ENCODE measurements around the gene KIF25. TPM values are rescaled to one million over a fixed set of nuclear protein-coding genes. Genes with fewer than 3 reads are reported as not detected.
"Not testable (repeated sequence)": the region's sequence is repeated elsewhere in the genome, so short reads cannot be mapped to it uniquely, and the experiment has no call there.

Gene KIF25
- total RNA-seq, 1 experiment from 2014 or later: 0.39 TPM

DNA sequence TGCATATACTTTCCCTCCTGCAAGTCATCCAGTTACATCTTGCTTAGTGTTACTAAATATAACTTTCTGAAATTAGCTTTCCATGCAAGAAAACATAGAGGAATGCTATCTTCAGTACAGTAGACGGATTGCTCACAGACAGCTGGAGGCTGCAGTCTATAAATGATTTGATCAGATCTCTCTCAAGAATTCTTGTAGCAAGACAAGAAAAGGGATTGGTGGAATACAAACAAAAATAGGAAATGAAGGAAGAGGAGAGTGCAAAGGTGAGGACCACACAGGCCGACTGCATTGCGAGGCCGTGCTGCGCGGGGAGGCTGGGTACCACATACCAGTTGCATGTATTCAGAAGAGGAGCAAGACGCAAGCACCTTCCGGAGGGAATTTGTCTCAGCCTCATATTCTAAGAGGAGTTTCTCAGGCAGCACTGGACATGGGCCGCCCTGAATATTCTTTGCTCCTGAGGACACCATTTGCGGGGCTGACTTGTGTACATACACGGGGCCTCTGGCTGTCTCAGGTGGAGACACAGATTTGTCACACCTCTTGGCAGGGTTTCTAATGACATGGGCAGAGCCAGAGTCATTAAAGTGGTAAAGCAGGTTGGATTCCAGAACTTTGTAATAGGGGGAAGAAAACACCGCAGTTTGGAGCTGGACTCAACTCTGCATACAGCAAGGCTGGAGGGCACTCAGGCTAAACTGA is 22.7 kb upstream of the KIF25 start:
- no TSS peak for BruUV-seq (replicated peaks)
- no peak for TF ChIP-seq EZH2 (IDR thresholded peaks at IDR 0.05; ENCODE audit: borderline replicate concordance, low read depth, low read length, poor library complexity, severe bottlenecking)
- TF ChIP-seq, protein P1, sequence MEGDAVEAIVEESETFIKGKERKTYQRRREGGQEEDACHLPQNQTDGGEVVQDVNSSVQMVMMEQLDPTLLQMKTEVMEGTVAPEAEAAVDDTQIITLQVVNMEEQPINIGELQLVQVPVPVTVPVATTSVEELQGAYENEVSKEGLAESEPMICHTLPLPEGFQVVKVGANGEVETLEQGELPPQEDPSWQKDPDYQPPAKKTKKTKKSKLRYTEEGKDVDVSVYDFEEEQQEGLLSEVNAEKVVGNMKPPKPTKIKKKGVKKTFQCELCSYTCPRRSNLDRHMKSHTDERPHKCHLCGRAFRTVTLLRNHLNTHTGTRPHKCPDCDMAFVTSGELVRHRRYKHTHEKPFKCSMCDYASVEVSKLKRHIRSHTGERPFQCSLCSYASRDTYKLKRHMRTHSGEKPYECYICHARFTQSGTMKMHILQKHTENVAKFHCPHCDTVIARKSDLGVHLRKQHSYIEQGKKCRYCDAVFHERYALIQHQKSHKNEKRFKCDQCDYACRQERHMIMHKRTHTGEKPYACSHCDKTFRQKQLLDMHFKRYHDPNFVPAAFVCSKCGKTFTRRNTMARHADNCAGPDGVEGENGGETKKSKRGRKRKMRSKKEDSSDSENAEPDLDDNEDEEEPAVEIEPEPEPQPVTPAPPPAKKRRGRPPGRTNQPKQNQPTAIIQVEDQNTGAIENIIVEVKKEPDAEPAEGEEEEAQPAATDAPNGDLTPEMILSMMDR (conservative IDR thresholded peaks at IDR 0.05; ENCODE audit: low read depth, low read length): no peak
- H3K4me1 ChIP-seq (ENCODE audit: insufficient read depth, low read length, poor library complexity, severe bottlenecking): no peaks in the 10 kb centered on the region
- no peaks in the 10 kb centered on the region for H3K9me3 ChIP-seq (ENCODE audit: low read depth, low read length, poor library complexity, severe bottlenecking)
- no peak overlapping the region for H3K27ac ChIP-seq (ENCODE audit: low read depth, low read length, poor library complexity, severe bottlenecking)
- POLR2A ChIA-PET (ENCODE audit: low non-redundant PET): no interaction called here
- DNase-seq (ENCODE audit: low spot score): no peak
- intact Hi-C loops (cut with micrococcal nuclease; ENCODE audit: unreplicated experiment): no loop called here
- CTCF ChIA-PET: no interaction called here
- H3K27me3 ChIP-seq (replicated peaks; ENCODE audit: insufficient read depth, low read depth, low read length, poor library complexity): no peaks in the 10 kb centered on the region
- H3K36me3 ChIP-seq (ENCODE audit: insufficient read depth, low read length, poor library complexity, severe bottlenecking): peaks cover 7% of the 10 kb centered on the region
- H3K4me3 ChIP-seq (ENCODE audit: low read depth, low read length, poor library complexity, severe bottlenecking): no peak overlapping the region

DNA sequence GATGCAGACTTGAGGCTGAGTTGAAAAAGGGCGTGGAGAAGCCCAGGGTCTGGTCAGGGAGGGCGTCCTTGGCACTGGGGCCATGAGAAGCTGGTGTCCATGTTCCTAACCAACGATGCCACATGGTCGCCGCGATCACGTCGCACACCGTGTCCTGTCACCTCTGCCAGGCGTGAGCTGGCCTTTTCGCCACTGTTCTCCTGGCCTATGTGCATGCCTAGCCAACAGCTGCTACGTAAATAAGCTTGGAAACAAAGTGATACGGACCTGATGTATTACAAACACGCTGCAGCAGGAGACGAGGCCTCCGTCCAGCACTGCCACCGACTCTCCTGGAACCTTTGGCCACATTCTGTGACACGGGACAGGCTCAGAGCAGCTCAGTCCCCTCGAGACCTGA is 22.0 kb upstream of the KIF25 start:
- no TSS peak for BruUV-seq (replicated peaks)
- intact Hi-C loops (cut with micrococcal nuclease; ENCODE audit: unreplicated experiment): no loop called here
- Histone ChIP-seq H3K36me3 (ENCODE audit: insufficient read depth, low read length, poor library complexity, severe bottlenecking) (no peaks in the 10 kb centered on the region), H3K9me3 (ENCODE audit: low read depth, low read length, poor library complexity, severe bottlenecking) (no peaks in the 10 kb centered on the region), H3K4me3 (ENCODE audit: low read depth, low read length, poor library complexity, severe bottlenecking) (no peak overlapping the region), H3K27me3 (replicated peaks; ENCODE audit: insufficient read depth, low read depth, low read length, poor library complexity) (no peaks in the 10 kb centered on the region), H3K27ac (ENCODE audit: low read depth, low read length, poor library complexity, severe bottlenecking) (no peak overlapping the region), H3K4me1 (ENCODE audit: insufficient read depth, low read length, poor library complexity, severe bottlenecking) (no peaks in the 10 kb centered on the region)
- POLR2A ChIA-PET (ENCODE audit: low non-redundant PET): no interaction called here
- CTCF ChIA-PET: no interaction called here
- no peak for DNase-seq (ENCODE audit: low spot score)
- TF ChIP-seq, protein P1 (conservative IDR thresholded peaks at IDR 0.05; ENCODE audit: low read depth, low read length): no peak
- no peak for TF ChIP-seq EZH2 (IDR thresholded peaks at IDR 0.05; ENCODE audit: borderline replicate concordance, low read depth, low read length, poor library complexity, severe bottlenecking)

DNA sequence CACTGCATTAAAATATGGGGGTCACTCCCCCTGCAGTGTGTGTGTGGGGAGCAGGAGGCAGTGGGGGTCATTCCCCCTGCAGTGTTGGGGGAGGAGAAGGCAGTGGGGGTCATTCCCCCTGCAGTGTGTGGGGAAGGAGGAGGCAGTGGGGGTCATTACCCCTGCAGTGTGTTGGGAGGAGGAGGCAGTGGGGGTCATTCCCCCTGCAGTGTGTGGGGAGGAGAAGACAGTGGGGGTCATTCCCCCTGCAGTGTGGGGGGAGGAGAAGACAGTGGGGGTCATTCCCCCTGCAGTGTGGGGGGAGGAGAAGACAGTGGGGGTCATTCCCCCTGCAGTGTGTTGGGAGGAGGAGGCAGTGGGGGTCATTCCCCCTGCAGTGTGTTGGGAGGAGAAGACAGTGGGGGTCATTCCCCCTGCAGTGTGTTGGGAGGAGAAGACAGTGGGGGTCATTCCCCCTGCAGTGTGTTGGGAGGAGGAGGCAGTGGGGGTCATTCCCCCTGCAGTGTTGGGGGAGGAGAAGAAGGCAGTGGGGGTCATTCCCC is 21.3 kb upstream of the KIF25 start:
- CTCF ChIA-PET; POLR2A ChIA-PET (ENCODE audit: low non-redundant PET); H3K9me3 ChIP-seq (ENCODE audit: low read depth, low read length, poor library complexity, severe bottlenecking); DNase-seq (ENCODE audit: low spot score); H3K27ac ChIP-seq (ENCODE audit: low read depth, low read length, poor library complexity, severe bottlenecking); H3K27me3 ChIP-seq (replicated peaks; ENCODE audit: insufficient read depth, low read depth, low read length, poor library complexity); H3K4me1 ChIP-seq (ENCODE audit: insufficient read depth, low read length, poor library complexity, severe bottlenecking); H3K4me3 ChIP-seq (ENCODE audit: low read depth, low read length, poor library complexity, severe bottlenecking); BruUV-seq (replicated peaks); intact Hi-C loops (cut with micrococcal nuclease; ENCODE audit: unreplicated experiment); H3K36me3 ChIP-seq (ENCODE audit: insufficient read depth, low read length, poor library complexity, severe bottlenecking): not testable (repeated sequence)

DNA sequence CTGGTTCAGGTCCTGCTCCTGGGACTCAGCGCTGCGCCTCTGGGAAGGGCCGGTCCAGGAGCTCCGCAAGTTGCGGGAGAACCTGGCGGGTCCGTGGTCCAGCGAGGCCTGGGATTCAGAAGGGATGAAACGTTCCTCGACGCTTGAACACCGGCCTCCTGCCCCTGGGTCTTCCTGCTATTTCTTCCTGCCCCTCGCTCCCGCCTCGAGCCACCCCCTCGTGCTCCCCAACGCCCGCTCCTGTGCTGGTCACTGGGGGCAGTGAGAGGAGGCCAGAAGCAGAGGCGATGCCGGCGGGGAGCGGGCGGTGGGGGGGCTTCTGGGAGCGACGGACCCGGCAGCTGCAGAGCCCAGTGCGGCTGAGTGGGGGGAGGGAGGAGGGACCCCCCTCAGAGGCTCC is 20.8 kb upstream of the KIF25 start:
- ChIA-PET POLR2A (ENCODE audit: low non-redundant PET) (no interaction called here), CTCF (no interaction called here)
- no peaks in the 10 kb centered on the region for H3K27me3 ChIP-seq (replicated peaks; ENCODE audit: insufficient read depth, low read depth, low read length, poor library complexity)
- no peak for TF ChIP-seq EZH2 (IDR thresholded peaks at IDR 0.05; ENCODE audit: borderline replicate concordance, low read depth, low read length, poor library complexity, severe bottlenecking)
- TF ChIP-seq, protein P1 (conservative IDR thresholded peaks at IDR 0.05; ENCODE audit: low read depth, low read length): no peak
- no peak overlapping the region for H3K4me3 ChIP-seq (ENCODE audit: low read depth, low read length, poor library complexity, severe bottlenecking)
- no TSS peak for BruUV-seq (replicated peaks)
- intact Hi-C loops (cut with micrococcal nuclease; ENCODE audit: unreplicated experiment): no loop called here
- no peak overlapping the region for H3K27ac ChIP-seq (ENCODE audit: low read depth, low read length, poor library complexity, severe bottlenecking)
- H3K9me3 ChIP-seq (ENCODE audit: low read depth, low read length, poor library complexity, severe bottlenecking): no peaks in the 10 kb centered on the region
- no peaks in the 10 kb centered on the region for H3K4me1 ChIP-seq (ENCODE audit: insufficient read depth, low read length, poor library complexity, severe bottlenecking)
- no peaks in the 10 kb centered on the region for H3K36me3 ChIP-seq (ENCODE audit: insufficient read depth, low read length, poor library complexity, severe bottlenecking)
- DNase-seq (ENCODE audit: low spot score): no peak
